Measurements from ENCODE around the gene GNB2. TPM values are rescaled to one million over a fixed set of nuclear protein-coding genes. Genes with fewer than 3 reads are reported as not detected.

GNB2 gene
- total and polyA plus RNA-seq, 8 donors = 52.9 to 290 (median 161) TPM

DNA sequence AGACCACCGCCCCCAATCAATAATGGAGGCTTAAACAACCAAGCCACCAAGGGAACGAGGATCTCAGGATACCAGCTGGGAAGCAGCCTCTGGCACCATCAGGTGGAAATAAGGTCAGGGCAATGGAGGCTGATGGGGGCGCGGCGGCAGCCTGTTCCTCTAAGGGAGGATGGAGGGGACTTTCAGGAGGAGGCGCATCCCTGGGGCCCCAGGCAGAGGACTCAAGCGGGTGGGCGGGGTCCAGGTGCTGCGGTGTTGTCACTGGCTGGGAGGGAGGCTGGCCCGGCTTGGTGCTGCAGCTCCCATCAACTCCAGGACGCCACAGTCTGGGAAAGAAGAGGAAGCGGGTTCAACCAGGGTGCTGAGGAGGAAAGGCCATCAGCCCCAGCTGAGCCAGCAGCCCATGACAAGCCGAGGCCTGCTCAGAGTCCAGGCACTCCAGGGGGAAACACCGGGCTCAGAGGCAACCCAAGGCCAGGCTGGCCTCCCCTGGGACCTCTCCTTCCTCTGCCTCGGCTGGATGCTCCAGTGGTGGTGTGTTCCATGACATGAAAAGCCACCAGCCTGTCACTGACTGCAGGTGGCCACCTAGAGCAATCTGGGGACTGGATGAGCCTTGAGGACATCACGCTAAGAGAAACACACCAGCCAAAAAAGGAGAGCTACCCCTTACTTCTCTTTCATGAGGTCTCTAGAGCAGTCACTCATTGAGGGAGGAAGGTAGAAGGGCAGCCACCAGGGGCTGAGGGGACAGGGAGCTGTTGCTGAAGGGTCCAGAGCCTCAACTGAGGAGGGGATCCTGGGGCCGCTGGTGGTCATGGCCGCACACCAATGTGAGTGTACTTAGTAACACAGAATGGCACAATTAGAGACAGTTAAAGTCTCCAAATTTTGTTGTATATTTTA, 15.9 kb downstream of the GNB2 start:
- intact Hi-C loops (cut with DNase I; ENCODE audit: low total_unique reads) = no loop called here
- peaks cover 34 to 68% (median 53%) of the 10 kb centered on the region in 4 donors for H3K4me1 ChIP-seq
- no peaks in the 10 kb centered on the region for H3K9me3 ChIP-seq
- H3K27ac ChIP-seq = no peak overlapping the region
- no peak overlapping the region for H3K4me3 ChIP-seq
- no peaks in the 10 kb centered on the region for H3K27me3 ChIP-seq
- 81 to 87% (median 86%) methylated on average over 16 to 18 of the region's 18 CpGs for WGBS, 5 donors
- peaks cover 40 to 56% (median 53%) of the 10 kb centered on the region in 4 donors for H3K36me3 ChIP-seq
- peak in 1 of 2 donors; percentile 9 for DNase-seq
- no peak for TF ChIP-seq EP300 (IDR thresholded peaks at IDR 0.05)
- no peak for TF ChIP-seq POLR2AphosphoS5 (IDR thresholded peaks at IDR 0.05)
- TF ChIP-seq, protein P1, sequence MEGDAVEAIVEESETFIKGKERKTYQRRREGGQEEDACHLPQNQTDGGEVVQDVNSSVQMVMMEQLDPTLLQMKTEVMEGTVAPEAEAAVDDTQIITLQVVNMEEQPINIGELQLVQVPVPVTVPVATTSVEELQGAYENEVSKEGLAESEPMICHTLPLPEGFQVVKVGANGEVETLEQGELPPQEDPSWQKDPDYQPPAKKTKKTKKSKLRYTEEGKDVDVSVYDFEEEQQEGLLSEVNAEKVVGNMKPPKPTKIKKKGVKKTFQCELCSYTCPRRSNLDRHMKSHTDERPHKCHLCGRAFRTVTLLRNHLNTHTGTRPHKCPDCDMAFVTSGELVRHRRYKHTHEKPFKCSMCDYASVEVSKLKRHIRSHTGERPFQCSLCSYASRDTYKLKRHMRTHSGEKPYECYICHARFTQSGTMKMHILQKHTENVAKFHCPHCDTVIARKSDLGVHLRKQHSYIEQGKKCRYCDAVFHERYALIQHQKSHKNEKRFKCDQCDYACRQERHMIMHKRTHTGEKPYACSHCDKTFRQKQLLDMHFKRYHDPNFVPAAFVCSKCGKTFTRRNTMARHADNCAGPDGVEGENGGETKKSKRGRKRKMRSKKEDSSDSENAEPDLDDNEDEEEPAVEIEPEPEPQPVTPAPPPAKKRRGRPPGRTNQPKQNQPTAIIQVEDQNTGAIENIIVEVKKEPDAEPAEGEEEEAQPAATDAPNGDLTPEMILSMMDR (IDR thresholded peaks at IDR 0.05) = no peak
- TF ChIP-seq POLR2A (IDR thresholded peaks at IDR 0.05) = no peak

GRCh38 chr7:100691676-100692577, 18.4 kb downstream of the GNB2 start:
- Histone ChIP-seq H3K9me3 (no peaks in the 10 kb centered on the region), H3K36me3 (peaks cover 16 to 31% (median 28%) of the 10 kb centered on the region in 4 donors), H3K4me1 (peaks cover 37 to 71% (median 61%) of the 10 kb centered on the region in 4 donors), H3K27ac (peak overlapping the region in 3 of 5 donors; percentile 22 to 90 (median 87)), H3K27me3 (no peaks in the 10 kb centered on the region), H3K4me3 (peak overlapping the region; percentile 88 to 98 (median 95))
- intact Hi-C loops (cut with DNase I; ENCODE audit: low total_unique reads) = no loop called here
- WGBS, 5 donors = 22 to 30% (median 29%) methylated on average over 25 to 28 of the region's 28 CpGs
- TF ChIP-seq POLR2AphosphoS5 (IDR thresholded peaks at IDR 0.05) (peak in 1 of 3 donors; percentile 46), EP300 (IDR thresholded peaks at IDR 0.05) (no peak), POLR2A (IDR thresholded peaks at IDR 0.05) (no peak)
- TF ChIP-seq, protein P1 (IDR thresholded peaks at IDR 0.05) = peak in 5 of 7 experiments; percentile 77 to 95 (median 92)
- peak; percentile 81 to 92 for DNase-seq

DNA sequence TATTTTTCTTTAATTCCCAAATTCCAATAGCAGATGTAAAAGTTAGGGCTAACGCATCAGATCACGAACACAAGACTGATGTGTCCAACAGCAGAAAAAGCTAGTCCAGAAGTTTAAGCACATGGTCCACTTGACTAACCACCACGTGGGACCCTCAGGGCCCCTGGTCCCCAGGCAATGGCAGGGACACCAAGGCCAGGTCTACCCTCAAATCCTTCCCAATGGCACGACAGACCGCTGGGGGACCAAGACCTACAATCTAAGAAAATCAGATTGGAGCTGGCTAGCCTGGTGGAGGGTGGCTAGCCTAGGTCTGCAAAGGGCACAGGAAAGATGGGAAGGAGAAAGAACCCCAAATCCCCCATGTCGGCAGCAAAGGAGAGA, 19.0 kb downstream of the GNB2 start:
- intact Hi-C loops (cut with DNase I; ENCODE audit: low total_unique reads) = no loop called here
- peak overlapping the region in 3 of 5 donors; percentile 77 to 90 (median 87) for H3K27ac ChIP-seq

More for the DNA sequence above, 19.0 kb downstream of the GNB2 start:
- no peak for DNase-seq
- 45 to 54% (median 52%) methylated on average over 6 of the region's 6 CpGs for WGBS, 5 donors
- no peaks in the 10 kb centered on the region for H3K9me3 ChIP-seq
- H3K4me1 ChIP-seq = peaks cover 37 to 66% (median 61%) of the 10 kb centered on the region in 4 donors
- peak overlapping the region; percentile 88 to 98 (median 95) for H3K4me3 ChIP-seq
- no peaks in the 10 kb centered on the region for H3K27me3 ChIP-seq
- H3K36me3 ChIP-seq = peaks cover 10 to 25% (median 22%) of the 10 kb centered on the region in 4 donors
- TF ChIP-seq, protein P1 (IDR thresholded peaks at IDR 0.05) = no peak
- TF ChIP-seq POLR2A (IDR thresholded peaks at IDR 0.05) (no peak), POLR2AphosphoS5 (IDR thresholded peaks at IDR 0.05) (no peak), EP300 (IDR thresholded peaks at IDR 0.05) (no peak)

Data from stomach (tissue), 9 donors.